Neuronal stem cell (in vitro differentiated cells): Measurements from ENCODE around the gene CEP131.

Experiments
- DNase-seq: peaks from one replicate; pipeline ENCODE4 v3.0.0-alpha.2; 2013; ENCODE audit warnings: low spot score
- H2AFZ ChIP-seq: one replicate; pipeline ENCODE4 v1.6.1; 2013; ENCODE audit warnings: mild to moderate bottlenecking, low read length, inconsistent platforms
- H2AK5ac ChIP-seq: 2 replicates; pipeline ENCODE4 v1.6.1; 2013; ENCODE audit warnings: low read depth, mild to moderate bottlenecking, inconsistent platforms, low read length, moderate library complexity, mixed read lengths
- H2BK120ac ChIP-seq: 2 replicates; pipeline ENCODE4 v1.6.1; 2013; ENCODE audit warnings: low read depth, mild to moderate bottlenecking, inconsistent platforms, low read length, moderate library complexity, mixed read lengths
- H2BK12ac ChIP-seq: one replicate; pipeline ENCODE4 v1.6.1; 2013; ENCODE audit warnings: low read length, inconsistent platforms
- H2BK15ac ChIP-seq: 2 replicates; pipeline ENCODE4 v1.6.1; 2013; ENCODE audit warnings: mild to moderate bottlenecking, low read length, inconsistent platforms, mixed read lengths
- H2BK5ac ChIP-seq: one replicate; pipeline ENCODE4 v1.6.1; 2013; ENCODE audit warnings: inconsistent platforms, mild to moderate bottlenecking, low read length, moderate library complexity
- H3K14ac ChIP-seq: one replicate; pipeline ENCODE4 v1.6.1; 2013; ENCODE audit warnings: low read length, inconsistent platforms
- H3K18ac ChIP-seq: 2 replicates; pipeline ENCODE4 v1.6.1; 2013; ENCODE audit warnings: low read length, inconsistent platforms
- H3K23ac ChIP-seq: 2 replicates; pipeline ENCODE4 v1.6.1; 2013; ENCODE audit warnings: low read depth, mild to moderate bottlenecking, mixed read lengths, low read length, inconsistent platforms; ENCODE audit not compliant: poor library complexity
- H3K27ac ChIP-seq: replicated peaks from 3 replicates; pipeline ENCODE4 v1.5.1; 2013; ENCODE audit warnings: low read length, inconsistent platforms
- H3K27me3 ChIP-seq, 3 experiments: 2 replicates each; pipeline ENCODE4 v1.6.1; 2013; ENCODE audit warnings: low read length in 3 of 3, mild to moderate bottlenecking in 2 of 3, inconsistent platforms in 1 of 3, low read depth in 1 of 3, mixed read lengths in 1 of 3, moderate library complexity in 1 of 3; ENCODE audit not compliant: control insufficient read depth in 3 of 3, insufficient read depth in 3 of 3
- H3K36me3 ChIP-seq, 2 donors: replicated peaks in 1 of 2; 2 replicates each; pipeline ENCODE4 v1.6.1; 2013; ENCODE audit warnings: low read length in 2 of 2; ENCODE audit not compliant: control insufficient read depth in 2 of 2, insufficient read depth in 2 of 2
- H3K4ac ChIP-seq: 2 replicates; pipeline ENCODE4 v1.6.1; 2013; ENCODE audit warnings: inconsistent platforms, mild to moderate bottlenecking, low read length, moderate library complexity
- H3K4me1 ChIP-seq, 2 donors: 1 replicate in 1 of 2; 2 replicates in 1 of 2; pipeline ENCODE4 v1.6.1; 2013; ENCODE audit warnings: low read length in 2 of 2, low read depth in 1 of 2; ENCODE audit not compliant: control insufficient read depth in 2 of 2, insufficient read depth in 1 of 2
- H3K4me2 ChIP-seq: one replicate; pipeline ENCODE4 v1.6.1; 2013; ENCODE audit warnings: mild to moderate bottlenecking, low read length, inconsistent platforms; ENCODE audit not compliant: insufficient read depth, poor library complexity, severe bottlenecking
- H3K4me3 ChIP-seq, 2 donors: 2 replicates each; pipeline ENCODE4 v1.5.1; 2013; ENCODE audit warnings: low read length in 2 of 2, mild to moderate bottlenecking in 2 of 2, inconsistent platforms in 1 of 2, moderate library complexity in 1 of 2
- H3K79me1 ChIP-seq: one replicate; pipeline ENCODE4 v1.6.1; 2013; ENCODE audit warnings: low read depth, mild to moderate bottlenecking, inconsistent platforms, low read length, moderate library complexity
- H3K9ac ChIP-seq: one replicate; pipeline ENCODE4 v1.6.1; 2013; ENCODE audit warnings: mild to moderate bottlenecking, low read depth, low read length, inconsistent platforms; ENCODE audit not compliant: poor library complexity
- H3K9me3 ChIP-seq, 2 donors: replicated peaks in 1 of 2; 2 replicates each; pipeline versions ENCODE3 to v1.6.1; 2013; ENCODE audit warnings: low read length in 2 of 2, mild to moderate bottlenecking in 2 of 2, inconsistent platforms in 1 of 2, low read depth in 1 of 2, mixed read lengths in 1 of 2, moderate library complexity in 1 of 2; ENCODE audit not compliant: control insufficient read depth in 2 of 2, insufficient read depth in 1 of 2
- H4K8ac ChIP-seq: one replicate; pipeline ENCODE4 v1.6.1; 2013; ENCODE audit warnings: low read depth, mild to moderate bottlenecking, inconsistent platforms, low read length, moderate library complexity
- H4K91ac ChIP-seq: one replicate; pipeline ENCODE4 v1.6.1; 2013; ENCODE audit warnings: low read length, low read depth, mild to moderate bottlenecking, inconsistent platforms; ENCODE audit not compliant: poor library complexity
- WGBS, 2 donors: extraction: QIAGEN DNeasy Blood & Tissue Kit; methylation state at CpG; one replicate each; pipeline ENCODE4 v1.1.7; 2013; ENCODE audit warnings: missing lambda C conversion rate in 2 of 2, mixed read lengths in 1 of 2; ENCODE audit not compliant: insufficient read length in 2 of 2, insufficient replicate concordance in 1 of 2; ENCODE audit errors: extremely low coverage in 2 of 2; 5-methylcytosine and 5-hydroxymethylcytosine counted together

The CEP131 gene

GRCh38 chr17:81234940-81235821 is 12.4 kb upstream of the CEP131 start:
- Histone ChIP-seq H3K79me1 (peaks cover 33% of the 10 kb centered on the region), H2BK12ac (no peak overlapping the region), H2BK120ac (no peak overlapping the region), H3K18ac (no peak overlapping the region), H3K4me3 (peak overlapping the region in 1 of 2 donors; percentile 59), H2BK15ac (no peak overlapping the region), H3K27me3 (no peaks in the 10 kb centered on the region), H3K4me1 (peaks cover 7 to 8% of the 10 kb centered on the region in 2 donors), H3K14ac (no peak overlapping the region), H3K4ac (no peak overlapping the region), H2AFZ (no peak overlapping the region), H4K8ac (no peak overlapping the region), H3K4me2 (no peak overlapping the region), H3K9me3 (peaks cover 0 to 5% of the 10 kb centered on the region in 2 donors), H3K23ac (no peak overlapping the region), H2BK5ac (no peak overlapping the region), H3K9ac (no peak overlapping the region), H3K27ac (no peak overlapping the region), H4K91ac (no peak overlapping the region), H2AK5ac (no peak overlapping the region), H3K36me3 (peaks cover 6 to 14% of the 10 kb centered on the region in 2 donors)
- WGBS, 2 donors = no CpG with 5 or more reads among the region's 26 CpGs
- DNase-seq = no peak

DNA sequence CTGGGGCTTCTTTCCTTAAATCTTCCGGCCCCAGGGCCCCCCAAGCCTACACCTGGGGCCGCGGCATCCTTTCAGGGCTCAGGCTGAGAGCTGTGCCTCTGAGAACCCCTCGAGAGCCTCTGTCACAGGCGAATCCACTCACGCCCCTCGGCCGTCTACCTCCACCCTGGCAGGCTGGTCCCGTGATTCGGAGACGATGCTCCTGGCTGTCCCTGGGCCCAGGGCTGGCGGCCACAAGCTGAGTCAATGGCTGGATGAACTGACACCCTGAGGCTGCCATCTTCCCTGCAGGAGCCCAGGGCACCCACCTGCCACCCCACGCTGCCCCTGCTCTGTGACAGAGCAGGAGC is 11.7 kb upstream of the CEP131 start:
- no peak overlapping the region for H3K18ac ChIP-seq
- H3K23ac ChIP-seq = no peak overlapping the region
- no peak overlapping the region for H2BK12ac ChIP-seq
- no peak overlapping the region for H4K91ac ChIP-seq
- H3K79me1 ChIP-seq = peaks cover 27% of the 10 kb centered on the region
- no peaks in the 10 kb centered on the region for H3K27me3 ChIP-seq
- peak overlapping the region; percentile 44 for H3K9ac ChIP-seq
- no peak overlapping the region for H4K8ac ChIP-seq
- H2BK15ac ChIP-seq = no peak overlapping the region
- peaks cover 11 to 21% of the 10 kb centered on the region in 2 donors for H3K36me3 ChIP-seq
- no peak overlapping the region for H2BK5ac ChIP-seq
- peaks cover 2 to 3% of the 10 kb centered on the region in 2 donors for H3K4me1 ChIP-seq
- no CpG with 5 or more reads among the region's 13 CpGs for WGBS, 2 donors
- H3K4ac ChIP-seq = no peak overlapping the region
- no peak overlapping the region for H3K27ac ChIP-seq
- no peak overlapping the region for H2BK120ac ChIP-seq
- H3K4me2 ChIP-seq = no peak overlapping the region
- no peak overlapping the region for H3K4me3 ChIP-seq
- H3K14ac ChIP-seq = no peak overlapping the region
- H3K9me3 ChIP-seq = peaks cover 0 to 5% of the 10 kb centered on the region in 2 donors
- H2AK5ac ChIP-seq = no peak overlapping the region
- no peak for DNase-seq
- no peak overlapping the region for H2AFZ ChIP-seq

- Histone ChIP-seq H2BK120ac (no peak overlapping the region), H3K4me3 (no peak overlapping the region), H3K18ac (no peak overlapping the region), H3K36me3 (peaks cover 11 to 24% of the 10 kb centered on the region in 2 donors), H3K4me1 (peaks cover 2 to 3% of the 10 kb centered on the region in 2 donors), H2BK5ac (peak overlapping the region; percentile 66), H3K27ac (no peak overlapping the region), H3K79me1 (peaks cover 25% of the 10 kb centered on the region), H2AFZ (no peak overlapping the region), H2BK15ac (no peak overlapping the region), H2BK12ac (no peak overlapping the region), H4K8ac (no peak overlapping the region), H2AK5ac (no peak overlapping the region), H3K27me3 (no peaks in the 10 kb centered on the region), H3K23ac (peak overlapping the region; percentile 73), H3K9me3 (peaks cover 0 to 5% of the 10 kb centered on the region in 2 donors), H3K14ac (no peak overlapping the region), H3K9ac (no peak overlapping the region), H3K4me2 (no peak overlapping the region), H3K4ac (no peak overlapping the region), H4K91ac (no peak overlapping the region)
- WGBS, 2 donors = no CpG with 5 or more reads among the region's 21 CpGs
- DNase-seq = no peak
Observed at GRCh38 chr17:81233811-81234505, 11.2 kb upstream of the CEP131 start.

- peaks cover 22% of the 10 kb centered on the region for H3K79me1 ChIP-seq
- H2BK120ac ChIP-seq = no peak overlapping the region
- peak overlapping the region; percentile 31 for H3K14ac ChIP-seq
- peak overlapping the region; percentile 66 for H2BK5ac ChIP-seq
- H3K27me3 ChIP-seq = no peaks in the 10 kb centered on the region
- peaks cover 0 to 5% of the 10 kb centered on the region in 2 donors for H3K9me3 ChIP-seq
- H3K4me1 ChIP-seq = peaks cover 2 to 3% of the 10 kb centered on the region in 2 donors
- H2AFZ ChIP-seq = no peak overlapping the region
- DNase-seq = no peak
- H4K91ac ChIP-seq = no peak overlapping the region
- no peak overlapping the region for H2BK15ac ChIP-seq
- no peak overlapping the region for H3K4me3 ChIP-seq
- H2BK12ac ChIP-seq = no peak overlapping the region
- H3K4me2 ChIP-seq = no peak overlapping the region
- no peak overlapping the region for H3K4ac ChIP-seq
- H4K8ac ChIP-seq = no peak overlapping the region
- H2AK5ac ChIP-seq = no peak overlapping the region
- no peak overlapping the region for H3K27ac ChIP-seq
- peak overlapping the region; percentile 73 for H3K23ac ChIP-seq
- peaks cover 11 to 24% of the 10 kb centered on the region in 2 donors for H3K36me3 ChIP-seq
- WGBS, 2 donors = no CpG with 5 or more reads among the region's 17 CpGs
- no peak overlapping the region for H3K18ac ChIP-seq
- peak overlapping the region; percentile 21 for H3K9ac ChIP-seq
Observed at GRCh38 chr17:81233316-81233715, 10.6 kb upstream of the CEP131 start.
